Measurements from ENCODE around the gene GNAI2.
A peak's percentile ranks its signal among the peaks of the same experiment; 100 is the strongest.
"Not testable (repeated sequence)": the region's sequence is repeated elsewhere in the genome, so short reads cannot be mapped to it uniquely, and the experiment has no call there.

Gene GNAI2

DNA sequence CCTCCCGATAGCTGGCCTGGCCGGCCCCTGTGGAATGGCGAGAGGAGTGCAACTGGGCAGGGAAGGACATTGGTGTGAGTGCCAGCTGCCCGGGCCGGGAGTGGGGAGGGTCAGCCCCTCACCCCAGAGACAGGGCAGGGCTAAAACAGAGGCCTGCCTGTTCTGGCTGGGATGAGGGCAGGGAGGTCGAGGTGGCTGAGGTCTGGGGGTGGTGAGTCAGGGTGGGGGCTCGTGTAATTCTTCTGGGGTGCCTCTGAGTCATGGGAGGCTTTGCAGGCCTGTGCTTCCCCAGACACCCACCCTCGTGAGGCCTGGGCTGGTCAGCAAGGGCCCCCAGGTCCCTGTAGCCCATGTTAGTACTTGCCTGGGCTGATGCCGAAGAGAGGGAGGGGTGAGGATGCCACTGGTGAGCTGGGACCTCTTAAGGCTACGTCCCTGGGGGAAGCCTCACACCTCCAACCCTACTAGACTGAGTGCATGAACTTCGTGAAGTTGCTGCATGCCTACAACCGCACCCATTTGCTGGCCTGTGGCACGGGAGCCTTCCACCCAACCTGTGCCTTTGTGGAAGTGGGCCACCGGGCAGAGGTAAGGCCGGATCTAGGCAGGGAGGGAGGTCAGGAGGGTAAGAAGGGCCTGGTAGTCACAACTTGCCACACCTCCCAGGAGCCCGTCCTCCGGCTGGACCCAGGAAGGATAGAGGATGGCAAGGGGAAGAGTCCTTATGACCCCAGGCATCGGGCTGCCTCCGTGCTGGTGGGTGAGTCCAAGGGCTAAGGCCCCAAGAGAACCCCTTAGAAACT lies 34.6 kb downstream of the GNAI2 start:
- TF ChIP-seq, protein P1, sequence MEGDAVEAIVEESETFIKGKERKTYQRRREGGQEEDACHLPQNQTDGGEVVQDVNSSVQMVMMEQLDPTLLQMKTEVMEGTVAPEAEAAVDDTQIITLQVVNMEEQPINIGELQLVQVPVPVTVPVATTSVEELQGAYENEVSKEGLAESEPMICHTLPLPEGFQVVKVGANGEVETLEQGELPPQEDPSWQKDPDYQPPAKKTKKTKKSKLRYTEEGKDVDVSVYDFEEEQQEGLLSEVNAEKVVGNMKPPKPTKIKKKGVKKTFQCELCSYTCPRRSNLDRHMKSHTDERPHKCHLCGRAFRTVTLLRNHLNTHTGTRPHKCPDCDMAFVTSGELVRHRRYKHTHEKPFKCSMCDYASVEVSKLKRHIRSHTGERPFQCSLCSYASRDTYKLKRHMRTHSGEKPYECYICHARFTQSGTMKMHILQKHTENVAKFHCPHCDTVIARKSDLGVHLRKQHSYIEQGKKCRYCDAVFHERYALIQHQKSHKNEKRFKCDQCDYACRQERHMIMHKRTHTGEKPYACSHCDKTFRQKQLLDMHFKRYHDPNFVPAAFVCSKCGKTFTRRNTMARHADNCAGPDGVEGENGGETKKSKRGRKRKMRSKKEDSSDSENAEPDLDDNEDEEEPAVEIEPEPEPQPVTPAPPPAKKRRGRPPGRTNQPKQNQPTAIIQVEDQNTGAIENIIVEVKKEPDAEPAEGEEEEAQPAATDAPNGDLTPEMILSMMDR (IDR thresholded peaks at IDR 0.05; ENCODE audit: extremely low read depth, missing control alignments), result no peak
- DNase-seq (ENCODE audit: low spot score), result no peak

DNA sequence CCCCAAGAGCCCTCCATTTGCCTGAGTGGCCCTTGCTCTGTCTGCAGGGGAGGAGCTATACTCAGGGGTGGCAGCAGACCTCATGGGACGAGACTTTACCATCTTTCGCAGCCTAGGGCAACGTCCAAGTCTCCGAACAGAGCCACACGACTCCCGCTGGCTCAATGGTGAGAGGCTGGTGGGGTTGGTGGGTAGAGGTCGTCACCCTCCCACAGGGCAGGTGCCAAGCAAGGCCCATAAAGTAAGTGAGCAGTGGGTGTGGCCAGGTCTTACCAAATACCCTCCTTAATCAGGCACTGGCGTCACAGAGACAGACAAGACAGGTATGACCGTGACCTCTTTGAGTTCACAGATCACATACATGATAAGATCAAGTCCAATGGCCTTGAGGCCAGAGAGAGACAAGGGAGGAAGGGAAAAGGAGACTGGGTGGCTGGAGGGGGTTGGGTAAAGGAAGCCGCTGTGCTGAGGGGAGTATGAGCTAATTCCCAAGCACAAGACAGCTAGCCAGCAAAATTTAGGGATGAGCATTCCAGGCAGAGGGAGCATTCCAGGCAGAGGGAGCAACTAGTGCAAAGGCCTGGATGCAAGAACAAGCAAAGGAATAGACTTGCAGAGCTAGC lies 35.4 kb downstream of the GNAI2 start:
- DNase-seq (ENCODE audit: low spot score), result peak; percentile 22
- TF ChIP-seq, protein P1 (IDR thresholded peaks at IDR 0.05; ENCODE audit: extremely low read depth, missing control alignments), result no peak

DNA sequence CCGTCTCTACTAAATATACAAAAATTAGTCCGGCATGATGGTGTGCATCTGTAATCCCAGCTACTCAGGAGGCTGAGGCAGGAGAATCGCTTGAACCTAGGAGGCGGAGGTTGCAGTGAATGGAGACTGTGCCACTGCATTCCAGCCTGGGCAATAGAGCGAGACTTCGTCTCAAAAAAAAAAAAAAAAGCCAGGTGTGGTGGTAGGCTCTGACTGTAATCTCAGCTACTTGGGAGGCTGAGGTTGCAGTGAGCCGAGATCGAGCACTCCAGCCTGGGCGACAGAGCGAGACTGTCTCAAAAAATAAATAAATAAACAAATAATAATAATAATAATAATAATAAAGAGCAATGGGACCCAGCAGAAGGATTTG lies 36.5 kb downstream of the GNAI2 start:
- DNase-seq (ENCODE audit: low spot score), result not testable (repeated sequence)

DNA sequence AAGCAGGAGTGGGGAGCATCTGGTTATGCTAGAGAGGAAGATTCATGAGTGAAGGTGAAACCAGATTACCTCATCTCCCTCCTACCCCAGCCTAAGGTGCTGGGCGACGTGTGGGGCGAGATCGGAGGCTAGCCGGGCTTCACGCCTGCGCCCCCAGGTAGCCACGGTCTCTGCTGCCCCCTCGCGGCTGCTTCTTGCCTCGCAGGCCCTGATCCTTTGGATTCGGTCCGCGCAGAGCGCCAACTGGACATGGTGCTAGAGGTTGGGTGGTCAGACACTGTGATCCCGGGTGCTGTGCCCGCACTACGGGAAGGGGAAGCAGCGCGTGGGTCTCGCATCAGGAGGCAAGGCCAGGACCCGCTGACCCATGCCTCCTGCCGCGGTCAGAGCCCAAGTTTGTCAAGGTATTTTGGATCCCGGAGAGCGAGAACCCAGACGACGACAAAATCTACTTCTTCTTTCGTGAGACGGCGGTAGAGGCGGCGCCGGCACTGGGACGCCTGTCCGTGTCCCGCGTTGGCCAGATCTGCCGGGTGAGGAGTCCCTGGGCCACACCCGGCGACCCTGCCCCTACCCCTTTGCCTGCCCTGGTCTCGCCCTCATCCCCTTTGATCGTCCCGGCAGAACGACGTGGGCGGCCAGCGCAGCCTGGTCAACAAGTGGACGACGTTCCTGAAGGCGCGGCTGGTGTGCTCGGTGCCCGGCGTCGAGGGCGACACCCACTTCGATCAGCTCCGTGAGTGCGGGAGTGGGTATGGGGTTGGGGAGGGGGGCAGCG lies 37.1 kb downstream of the GNAI2 start:
- peak; percentile 99 for DNase-seq (ENCODE audit: low spot score)
- TF ChIP-seq, protein P1 (IDR thresholded peaks at IDR 0.05; ENCODE audit: extremely low read depth, missing control alignments), result peak; percentile 94

DNA sequence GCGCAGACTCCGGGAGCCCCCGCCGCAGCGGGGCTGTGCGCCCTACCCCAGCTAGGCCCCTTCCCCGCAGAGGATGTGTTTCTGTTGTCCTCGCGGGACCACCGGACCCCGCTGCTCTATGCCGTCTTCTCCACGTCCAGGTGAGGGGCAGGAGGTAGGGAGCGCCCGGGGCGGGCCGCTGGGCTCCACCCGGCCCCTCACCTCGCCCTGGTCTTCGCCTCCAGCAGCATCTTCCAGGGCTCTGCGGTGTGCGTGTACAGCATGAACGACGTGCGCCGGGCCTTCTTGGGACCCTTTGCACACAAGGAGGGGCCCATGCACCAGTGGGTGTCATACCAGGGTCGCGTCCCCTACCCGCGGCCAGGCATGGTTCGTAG lies 37.7 kb downstream of the GNAI2 start:
- no peak for DNase-seq (ENCODE audit: low spot score)
- TF ChIP-seq, protein P1 (IDR thresholded peaks at IDR 0.05; ENCODE audit: extremely low read depth, missing control alignments), result no peak

DNA sequence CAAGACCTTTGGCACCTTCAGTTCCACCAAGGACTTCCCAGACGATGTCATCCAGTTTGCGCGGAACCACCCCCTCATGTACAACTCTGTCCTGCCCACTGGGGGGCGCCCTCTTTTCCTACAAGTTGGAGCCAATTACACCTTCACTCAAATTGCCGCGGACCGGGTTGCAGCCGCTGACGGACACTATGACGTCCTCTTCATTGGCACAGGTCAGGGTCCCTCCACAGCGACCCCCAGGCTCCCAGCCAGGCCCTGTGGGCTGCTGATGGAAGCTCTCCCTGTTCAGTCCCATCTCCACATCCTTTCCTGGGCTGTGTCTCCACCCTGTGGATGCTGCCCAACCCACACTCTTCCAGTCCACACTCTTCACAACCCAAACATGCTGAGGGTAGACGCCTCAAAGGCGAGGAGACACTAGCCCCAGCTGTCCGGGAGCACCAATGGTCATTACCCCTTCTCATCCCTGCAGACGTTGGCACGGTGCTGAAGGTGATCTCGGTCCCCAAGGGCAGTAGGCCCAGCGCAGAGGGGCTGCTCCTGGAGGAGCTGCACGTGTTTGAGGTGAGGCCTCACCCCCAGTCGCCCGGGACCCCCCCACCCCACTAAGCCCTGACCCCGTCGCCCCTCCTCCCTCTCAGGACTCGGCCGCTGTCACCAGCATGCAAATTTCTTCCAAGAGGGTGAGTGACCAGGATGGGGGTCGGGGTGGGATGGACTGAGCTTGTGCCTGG lies 38.5 kb downstream of the GNAI2 start:
- TF ChIP-seq, protein P1 (IDR thresholded peaks at IDR 0.05; ENCODE audit: extremely low read depth, missing control alignments), result peak; percentile 46
- peak; percentile 84 for DNase-seq (ENCODE audit: low spot score)

DNA sequence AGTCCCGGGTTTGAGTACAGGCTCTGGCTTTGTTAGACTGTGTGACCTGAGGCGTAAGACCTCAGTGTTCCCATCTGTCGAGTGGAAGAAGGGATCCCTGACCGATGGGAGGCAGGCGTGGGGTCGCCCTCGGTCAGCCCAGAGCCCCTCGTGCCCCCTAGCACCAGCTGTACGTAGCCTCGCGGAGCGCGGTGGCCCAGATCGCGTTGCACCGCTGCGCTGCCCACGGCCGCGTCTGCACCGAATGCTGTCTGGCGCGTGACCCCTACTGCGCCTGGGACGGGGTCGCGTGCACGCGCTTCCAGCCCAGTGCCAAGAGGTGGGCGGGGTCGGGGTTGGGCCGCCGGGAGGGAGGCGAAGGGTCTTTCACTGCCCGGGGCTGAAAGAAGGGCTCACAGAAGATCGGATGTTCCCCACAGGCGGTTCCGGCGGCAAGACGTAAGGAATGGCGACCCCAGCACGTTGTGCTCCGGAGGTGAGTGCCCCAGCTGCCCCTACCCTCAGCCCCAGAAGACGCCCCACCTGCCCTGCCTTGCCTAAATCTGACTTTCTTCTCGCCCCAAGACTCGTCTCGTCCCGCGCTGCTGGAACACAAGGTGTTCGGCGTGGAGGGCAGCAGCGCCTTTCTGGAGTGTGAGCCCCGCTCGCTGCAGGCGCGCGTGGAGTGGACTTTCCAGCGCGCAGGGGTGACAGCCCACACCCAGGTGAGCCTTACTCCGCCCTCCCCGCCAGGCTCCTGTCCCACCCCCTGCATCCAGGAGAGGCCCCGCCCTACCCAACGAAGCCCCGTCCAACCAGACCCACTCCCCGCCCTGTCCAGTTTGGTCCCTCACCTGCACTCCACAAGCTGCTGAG lies 39.4 kb downstream of the GNAI2 start:
- DNase-seq (ENCODE audit: low spot score), result peak; percentile 50
- TF ChIP-seq, protein P1 (IDR thresholded peaks at IDR 0.05; ENCODE audit: extremely low read depth, missing control alignments), result no peak
